Panc1 (cell line): ENCODE results near the gene TRIM56.

Experiments
- CTCF ChIP-seq: fragments of 450-650 bp; IDR thresholded peaks from 2 replicates; pipeline ENCODE4 v1.5.1; 2017; ENCODE audit warnings: mild to moderate bottlenecking
- POLR2AphosphoS5 ChIP-seq: IDR thresholded peaks from 2 replicates; pipeline ENCODE4 v1.6.1; 2012; ENCODE audit warnings: mild to moderate bottlenecking, low read depth, low read length, moderate library complexity
- SIN3A ChIP-seq: IDR thresholded peaks from 2 replicates; pipeline ENCODE4 v1.6.1; 2012; ENCODE audit warnings: low read depth, mild to moderate bottlenecking, low read length, moderate library complexity, borderline replicate concordance; ENCODE audit not compliant: insufficient read depth
- TCF7L2 ChIP-seq: IDR thresholded peaks from 2 replicates; pipeline ENCODE4 v1.6.1; 2011; ENCODE audit warnings: mild to moderate bottlenecking, low read depth, low read length, inconsistent platforms

DNA sequence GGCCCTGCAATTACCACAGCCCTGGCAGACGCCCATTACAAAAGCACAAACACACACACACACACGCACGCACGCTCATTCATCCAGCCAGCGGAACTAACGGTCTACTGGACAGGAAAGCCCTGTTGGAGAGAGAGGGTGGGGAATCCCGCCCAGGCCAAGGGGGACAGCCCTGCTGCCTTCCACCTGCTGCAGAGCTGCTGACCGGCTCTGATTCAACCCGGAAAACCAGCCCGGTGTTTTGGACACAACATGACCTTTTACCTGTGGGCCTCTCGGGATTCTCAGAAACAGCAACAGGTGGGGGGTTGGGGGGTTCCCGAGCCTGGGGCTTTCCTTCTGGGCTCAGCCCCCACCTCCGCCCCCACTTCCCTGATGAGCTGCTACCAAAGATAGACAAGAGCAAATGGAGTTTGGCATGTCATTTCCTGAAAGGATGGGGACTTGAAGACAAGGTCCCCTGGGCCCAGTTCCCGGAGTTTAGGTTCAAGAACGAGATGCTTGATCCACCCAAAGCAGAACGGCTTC is 23.1 kb downstream of the TRIM56 start:
- no peak for TF ChIP-seq POLR2AphosphoS5
- TF ChIP-seq CTCF, result no peak
- no peak for TF ChIP-seq SIN3A
- TF ChIP-seq TCF7L2, result no peak
